HG03571 (cell line): Measurements from ENCODE around the gene CTSE.
A peak's percentile ranks its signal among the peaks of the same experiment; 100 is the strongest.

Experiments
- ATAC-seq: cut with Tn5 transposase; IDR thresholded peaks from one replicate; pipeline ENCODE4 v1.9.1; 2021; ENCODE audit not compliant: unreplicated experiment

CTSE gene

DNA sequence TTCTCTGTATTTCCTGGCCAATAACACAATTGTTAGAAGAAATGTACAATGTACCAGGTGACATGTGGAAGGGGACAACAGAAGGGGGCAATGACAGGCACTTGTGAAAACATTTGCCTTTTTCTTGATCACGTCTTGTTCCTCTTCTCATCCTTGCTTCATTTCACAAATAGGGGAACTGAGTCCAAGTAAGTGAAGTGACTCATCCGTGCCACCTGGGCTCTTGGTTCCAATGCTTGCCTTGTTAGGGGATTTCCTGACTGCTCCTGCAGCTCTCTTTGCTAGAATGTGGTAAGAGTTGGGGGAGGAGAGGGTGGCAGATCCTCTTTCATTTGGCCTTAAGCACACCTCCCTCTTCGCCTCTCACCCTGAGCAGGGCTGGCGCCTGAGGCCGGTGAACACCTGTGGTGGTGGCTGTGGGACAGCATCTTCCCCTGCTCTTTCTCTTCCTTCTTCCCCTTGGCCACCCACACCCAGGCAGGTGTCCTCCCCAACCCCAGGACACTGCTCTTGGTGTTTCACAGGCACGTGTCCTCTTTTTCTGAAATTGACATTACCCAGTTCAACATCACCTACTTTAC, 27.1 kb upstream of the CTSE start:
- peak; percentile 80 for ATAC-seq

GRCh38 chr1:206049919-206050600, 26.4 kb upstream of the CTSE start:
- ATAC-seq, result no peak

DNA sequence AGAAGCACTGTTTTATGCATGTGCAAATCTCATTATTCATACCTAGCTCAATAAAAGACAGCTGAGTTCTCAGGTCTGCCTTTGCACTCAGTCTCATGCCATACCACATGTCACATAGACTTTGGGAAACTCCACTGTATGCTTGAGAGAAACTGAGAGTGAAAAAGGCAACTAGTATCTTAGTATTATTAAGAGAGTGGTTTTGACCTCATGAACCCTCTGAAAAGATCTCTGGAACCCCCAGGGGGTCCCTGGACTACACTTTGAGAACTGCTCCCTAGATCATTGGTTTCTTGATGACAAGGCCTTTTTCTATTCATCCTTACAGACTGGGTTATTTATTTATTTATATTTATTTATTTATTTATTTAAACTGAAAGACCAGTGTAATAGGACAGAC, 25.6 kb upstream of the CTSE start:
- peak; percentile 36 for ATAC-seq

DNA sequence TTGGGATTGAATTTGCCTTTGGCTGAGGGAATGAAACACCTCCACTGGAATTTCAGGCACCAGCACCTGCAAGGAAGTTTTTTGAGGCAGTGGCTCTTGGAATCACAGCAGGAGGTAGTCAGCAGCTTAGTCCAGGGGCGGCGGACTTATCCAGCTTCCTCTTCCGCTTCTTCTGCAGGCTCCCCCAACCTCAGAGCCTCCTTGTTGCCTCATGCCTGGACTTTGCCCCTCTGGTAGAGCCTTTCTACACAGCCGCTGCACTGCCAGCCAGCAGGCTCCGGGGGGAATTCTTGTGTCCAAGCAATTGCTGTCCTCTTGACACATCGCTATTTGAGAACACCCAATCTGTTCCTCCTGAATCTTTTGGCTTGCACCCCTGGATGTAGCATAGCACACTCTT, 24.9 kb upstream of the CTSE start:
- no peak for ATAC-seq

DNA sequence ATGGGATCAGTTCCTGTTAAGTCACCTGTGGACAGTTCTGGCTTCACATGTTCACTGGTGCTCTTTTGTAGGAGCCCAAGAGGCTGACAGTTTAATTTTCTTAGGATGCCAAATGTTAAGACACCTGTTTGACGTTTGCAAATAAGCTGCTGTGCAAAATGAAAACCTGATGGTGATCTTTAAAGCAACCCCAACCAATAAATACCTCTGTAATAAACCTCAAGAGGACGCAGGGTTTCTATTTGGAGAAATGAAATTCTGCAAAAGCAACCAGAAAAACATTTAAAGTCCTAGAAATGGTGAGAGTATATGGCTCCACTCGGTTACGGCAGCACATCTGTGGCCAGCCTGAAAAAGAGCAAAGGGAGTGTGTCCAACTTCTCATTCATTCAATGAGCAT, 23.6 kb upstream of the CTSE start:
- no peak for ATAC-seq

DNA sequence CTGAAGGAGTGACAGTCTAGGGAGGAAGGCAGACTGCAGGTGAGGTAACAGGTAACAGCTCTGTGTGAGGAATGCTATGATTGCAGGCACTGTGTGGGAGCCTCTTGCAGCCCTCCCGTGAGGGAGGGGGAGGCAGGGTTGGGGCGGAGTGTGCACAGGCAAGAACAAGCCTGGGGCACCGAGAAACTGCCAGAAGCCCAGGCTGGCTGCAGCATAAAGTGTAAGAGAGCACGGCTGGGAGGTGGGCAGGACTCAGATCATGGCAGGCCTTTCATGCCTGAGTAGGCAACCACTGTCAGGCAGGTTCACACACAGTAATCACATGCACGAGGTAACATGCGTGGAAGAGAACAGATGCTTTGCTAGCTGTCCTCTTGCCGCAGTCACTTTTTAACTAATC, 17.9 kb upstream of the CTSE start:
- ATAC-seq, result no peak

GRCh38 chr1:206040328-206040727, 16.6 kb upstream of the CTSE start:
- ATAC-seq, result no peak

DNA sequence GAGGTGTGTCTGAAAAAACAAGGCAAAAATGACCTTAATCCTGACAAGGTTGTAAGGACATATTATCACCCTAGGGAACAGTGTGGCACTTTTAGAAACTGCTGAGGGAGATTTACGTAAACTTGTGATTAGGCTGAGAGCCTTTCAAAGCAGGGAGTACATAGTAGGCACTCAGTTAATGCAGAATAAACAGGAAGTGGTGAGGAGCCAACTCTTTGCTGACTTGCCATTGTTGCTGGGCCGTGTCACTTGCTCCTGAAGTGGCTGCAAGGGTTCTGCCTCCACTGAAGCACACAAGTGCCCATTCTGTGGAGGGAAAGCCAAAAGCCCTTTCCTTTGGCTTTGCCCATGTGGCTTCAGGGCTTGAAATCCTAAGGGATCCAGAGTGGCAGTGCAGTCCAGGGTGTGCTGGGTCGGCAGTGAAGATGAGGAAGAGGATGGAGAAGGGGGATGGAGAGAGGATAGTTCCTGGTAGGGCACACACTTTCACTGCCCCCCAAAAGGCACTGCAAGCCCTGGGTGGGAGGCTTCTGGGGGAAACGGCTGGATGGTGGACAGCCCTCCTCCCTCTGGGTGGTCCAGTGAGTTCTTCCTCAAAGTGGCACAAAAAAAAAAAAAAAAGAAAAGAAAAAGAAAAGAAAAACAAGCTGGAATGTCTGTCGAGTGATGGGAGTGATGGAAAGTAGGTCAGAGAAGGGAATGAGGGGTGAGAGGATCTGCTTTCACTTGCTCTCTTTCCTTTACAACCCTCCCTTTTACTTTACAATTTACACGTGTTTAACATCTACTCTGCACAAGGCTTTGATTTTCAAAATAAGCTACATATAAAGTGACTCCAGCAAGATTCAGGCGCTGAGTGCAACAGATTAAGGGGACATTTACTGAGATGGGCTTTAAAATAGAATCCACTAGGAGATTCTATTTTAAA, 15.6 kb upstream of the CTSE start:
- ATAC-seq, result no peak

DNA sequence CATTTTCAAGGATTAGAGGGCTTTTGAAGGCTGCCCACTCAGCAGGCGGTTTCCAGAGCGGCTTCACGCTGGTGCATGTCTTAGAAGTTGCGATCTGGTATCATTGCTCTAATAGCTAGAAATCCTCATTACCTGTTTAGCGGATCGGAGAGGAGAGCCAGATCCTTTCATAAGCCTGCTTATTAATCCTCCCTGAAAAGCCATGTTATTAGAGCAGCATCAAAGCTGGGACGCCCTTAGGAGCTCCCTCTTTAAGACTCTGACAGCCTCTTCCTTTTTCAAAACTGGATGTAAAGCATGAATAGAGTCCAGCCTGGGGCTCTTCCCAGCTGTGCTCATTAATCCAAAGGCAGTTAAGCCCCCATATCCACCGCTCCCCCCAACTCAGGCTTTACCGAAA, 13.9 kb upstream of the CTSE start:
- no peak for ATAC-seq

DNA sequence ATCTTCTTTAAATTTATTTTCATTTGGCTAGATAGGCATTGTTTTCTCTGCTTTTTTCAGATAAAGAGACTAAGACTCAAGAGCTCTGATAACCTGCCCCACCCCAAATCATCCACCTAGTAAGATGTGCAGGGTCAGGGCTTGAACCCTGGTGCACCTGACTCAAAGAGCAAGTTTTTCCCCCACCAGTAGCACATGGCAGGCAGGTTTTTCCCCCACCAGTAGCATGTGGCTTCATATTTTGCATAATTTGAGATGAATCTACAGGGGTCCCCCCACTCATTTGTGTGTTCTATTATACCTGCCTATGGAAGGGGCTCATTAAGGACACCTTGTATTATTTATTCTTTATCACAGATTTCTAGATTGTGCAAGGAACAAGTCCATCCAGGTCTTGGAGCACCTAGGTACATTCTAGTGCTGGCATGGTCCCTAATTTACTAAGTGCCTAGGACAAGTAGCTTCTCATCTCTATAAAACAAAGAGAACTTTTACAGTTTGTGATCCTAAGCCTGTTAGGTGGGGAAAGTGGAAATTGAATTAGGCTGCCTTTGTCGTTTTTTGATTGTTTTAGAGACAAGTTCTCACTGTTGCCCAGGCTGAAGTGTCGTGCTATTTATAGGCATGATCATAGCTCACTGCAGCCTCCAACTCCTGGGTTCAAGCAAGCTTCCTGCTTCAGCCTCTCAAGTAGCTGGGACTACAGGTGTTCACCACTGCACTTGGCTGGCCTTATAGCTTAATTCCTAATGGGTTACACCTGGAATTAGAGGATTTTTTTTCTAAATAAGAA, 13.2 kb upstream of the CTSE start:
- no peak for ATAC-seq

DNA sequence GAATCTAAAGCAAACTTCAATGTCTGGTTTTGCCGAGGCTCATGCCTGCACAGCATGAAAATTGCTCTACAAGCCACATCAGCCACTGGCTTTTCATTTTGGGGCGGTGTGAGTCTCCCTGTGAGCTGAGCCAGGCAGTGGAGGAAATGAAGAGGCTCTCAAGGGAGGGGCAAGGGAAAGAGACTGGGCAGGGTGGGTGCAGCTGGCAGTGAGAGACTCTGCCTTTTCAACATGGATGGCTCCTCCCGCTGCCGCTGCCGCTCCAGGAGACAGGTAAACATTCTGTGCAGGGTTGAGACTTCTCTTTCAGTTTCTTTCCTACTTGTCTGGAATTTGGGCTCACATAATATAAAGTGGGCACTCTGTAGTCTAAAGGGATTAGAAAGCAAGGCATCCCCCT, 11.3 kb upstream of the CTSE start:
- ATAC-seq, result no peak

DNA sequence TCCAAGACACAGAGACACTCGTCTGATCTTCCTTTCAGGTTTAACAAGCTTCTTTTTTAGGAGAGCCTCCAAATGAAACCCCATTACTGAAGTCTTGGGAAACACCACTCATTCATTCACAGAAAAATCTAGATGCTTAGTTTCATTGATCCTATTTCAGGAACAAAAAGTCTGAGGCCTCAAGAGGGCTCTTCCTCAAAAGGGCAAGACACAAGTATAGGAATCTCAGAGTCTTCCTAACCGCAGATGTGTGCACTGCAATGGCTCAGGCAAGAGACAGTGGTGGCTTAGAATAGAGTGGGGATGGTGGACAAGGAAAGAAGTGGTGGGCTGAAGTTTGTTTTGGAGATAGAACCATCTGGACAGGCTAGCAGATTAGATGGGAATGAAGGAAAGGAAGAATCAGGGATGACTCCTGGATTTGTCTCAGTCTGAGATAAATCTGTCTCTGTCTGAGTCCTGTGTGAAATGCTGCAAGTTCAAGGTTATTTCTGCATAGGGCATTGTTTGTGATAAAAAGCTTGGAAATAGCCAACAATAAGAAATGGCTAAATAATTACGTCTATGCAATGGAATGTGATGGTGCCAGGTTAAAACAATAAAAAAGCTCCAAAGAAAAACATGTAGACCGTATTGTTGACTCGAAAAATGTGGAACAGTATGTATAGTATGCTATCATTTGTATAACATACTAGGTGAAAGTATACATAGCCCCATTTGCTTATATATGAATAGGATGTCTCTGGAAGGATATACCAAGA, 8.9 kb upstream of the CTSE start:
- ATAC-seq, result no peak

DNA sequence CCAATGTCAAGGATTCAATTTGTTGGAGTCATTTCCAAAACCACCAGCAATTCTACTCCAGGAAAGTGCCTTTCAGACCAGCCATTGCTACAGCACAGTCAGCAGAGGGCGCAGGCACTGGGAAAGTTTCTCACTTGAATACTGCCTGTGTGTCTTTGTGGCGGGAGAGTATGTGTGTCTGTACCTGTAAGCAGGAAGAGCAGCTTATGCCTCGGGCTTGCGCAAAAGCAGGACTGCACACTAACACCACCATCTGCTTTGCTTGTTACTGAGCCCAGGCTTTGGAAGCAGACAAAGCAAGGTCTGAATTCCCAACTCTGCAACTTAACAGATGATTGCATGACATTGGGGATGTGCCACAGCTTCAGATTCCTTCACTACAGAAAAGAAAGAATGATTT, 7.0 kb upstream of the CTSE start:
- ATAC-seq, result peak; percentile 79

DNA sequence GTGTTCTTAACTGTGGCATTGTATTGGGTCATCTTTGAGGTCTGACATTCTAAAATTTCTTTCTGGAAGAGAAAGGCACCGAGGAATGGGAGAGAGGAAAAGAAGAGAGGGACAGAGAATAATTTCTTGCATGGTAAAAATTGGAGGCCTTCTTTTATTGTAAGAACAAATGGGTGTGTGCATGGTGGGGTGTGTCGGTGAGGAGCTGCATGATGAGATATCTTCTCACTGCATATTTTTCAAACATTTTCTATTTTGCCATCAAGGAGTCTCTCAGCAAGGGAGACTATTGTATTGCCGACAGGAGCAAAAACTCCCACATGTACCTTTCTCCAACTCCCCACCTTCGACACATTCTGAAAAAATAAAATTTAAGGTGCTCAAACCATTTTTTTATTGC, 6.5 kb upstream of the CTSE start:
- ATAC-seq, result no peak

GRCh38 chr1:206029484-206029883, 5.8 kb upstream of the CTSE start:
- no peak for ATAC-seq

DNA sequence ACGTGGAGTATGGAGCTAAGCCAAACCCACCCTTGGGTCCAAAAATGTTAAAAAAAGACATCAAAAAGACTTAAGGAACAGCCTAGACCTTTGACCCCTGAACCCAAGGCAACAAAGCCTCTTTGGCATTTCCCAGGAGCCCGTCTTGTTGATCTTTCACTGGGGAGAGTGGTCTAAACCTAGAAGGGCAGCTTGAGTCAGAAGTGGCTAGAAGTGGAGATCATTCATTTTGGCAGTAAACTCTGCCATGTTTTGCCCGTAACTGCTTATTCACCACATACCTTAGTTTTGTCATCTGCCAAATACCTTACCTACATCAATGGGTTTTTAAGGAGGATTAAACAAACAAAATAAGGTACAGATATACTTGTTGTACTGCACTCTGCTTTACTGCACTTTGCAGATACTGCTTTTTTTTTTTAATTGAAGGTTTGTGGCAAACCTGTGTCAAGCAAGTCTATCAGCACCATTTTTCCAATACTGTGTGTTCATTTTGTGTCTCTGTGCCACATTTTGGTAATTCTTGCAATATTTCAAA, 1.7 kb upstream of the CTSE start:
- ATAC-seq, result no peak

DNA sequence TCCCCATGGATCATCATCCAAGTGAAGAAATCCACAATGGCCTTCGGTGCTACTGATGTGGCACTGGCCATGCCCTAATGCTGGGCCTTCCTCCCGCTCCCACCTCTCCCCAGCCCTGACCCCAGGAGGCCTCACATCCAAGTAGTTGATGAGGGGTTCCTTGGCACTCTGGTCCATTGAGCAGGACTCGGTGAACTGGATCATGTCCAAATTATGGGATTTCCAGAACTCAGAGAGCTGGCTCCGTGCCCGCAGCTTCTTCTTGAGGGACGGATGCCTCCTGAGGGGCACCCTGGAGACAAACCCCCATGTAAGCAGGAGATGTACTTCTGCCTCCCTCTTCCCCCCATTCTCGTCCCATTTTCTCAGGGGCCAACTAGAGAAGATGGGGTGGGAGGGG, 929 bp downstream of the CTSE start:
- no peak for ATAC-seq

DNA sequence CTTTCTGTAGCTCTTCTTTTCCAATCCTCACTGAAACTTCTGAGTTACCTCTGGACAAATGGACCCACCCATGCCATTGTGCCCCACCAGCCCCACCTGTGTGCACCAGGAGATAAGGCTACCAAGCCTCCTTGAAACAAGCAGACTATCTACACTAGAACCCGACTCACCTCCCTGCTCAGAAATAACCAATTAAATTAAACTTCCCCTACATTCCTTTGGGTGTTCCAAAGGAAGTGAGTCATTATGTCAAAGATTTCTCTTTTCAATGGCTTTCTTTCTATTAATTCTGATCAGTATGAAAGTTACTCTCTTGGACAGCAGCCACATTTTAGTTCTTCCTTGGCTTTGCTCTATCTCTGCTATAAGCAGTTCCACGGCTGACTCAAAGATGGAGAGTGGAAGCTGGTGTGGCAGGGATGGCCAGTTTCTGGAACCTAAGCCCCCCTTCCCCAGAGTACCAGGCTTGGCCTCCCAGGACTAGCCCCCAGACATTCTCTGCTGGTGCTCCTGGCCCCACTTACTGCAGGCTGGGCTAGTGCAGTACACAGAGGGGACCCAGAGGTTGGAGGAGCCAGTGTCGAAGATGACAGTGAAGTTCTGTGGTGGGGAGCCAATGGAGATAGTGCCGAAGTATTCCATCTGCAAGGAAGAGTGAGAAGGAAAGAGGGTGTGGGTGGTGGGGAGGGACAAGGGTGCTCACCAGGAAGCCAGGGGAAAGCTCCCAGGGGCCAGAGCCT, 1.9 kb downstream of the CTSE start:
- no peak for ATAC-seq

DNA sequence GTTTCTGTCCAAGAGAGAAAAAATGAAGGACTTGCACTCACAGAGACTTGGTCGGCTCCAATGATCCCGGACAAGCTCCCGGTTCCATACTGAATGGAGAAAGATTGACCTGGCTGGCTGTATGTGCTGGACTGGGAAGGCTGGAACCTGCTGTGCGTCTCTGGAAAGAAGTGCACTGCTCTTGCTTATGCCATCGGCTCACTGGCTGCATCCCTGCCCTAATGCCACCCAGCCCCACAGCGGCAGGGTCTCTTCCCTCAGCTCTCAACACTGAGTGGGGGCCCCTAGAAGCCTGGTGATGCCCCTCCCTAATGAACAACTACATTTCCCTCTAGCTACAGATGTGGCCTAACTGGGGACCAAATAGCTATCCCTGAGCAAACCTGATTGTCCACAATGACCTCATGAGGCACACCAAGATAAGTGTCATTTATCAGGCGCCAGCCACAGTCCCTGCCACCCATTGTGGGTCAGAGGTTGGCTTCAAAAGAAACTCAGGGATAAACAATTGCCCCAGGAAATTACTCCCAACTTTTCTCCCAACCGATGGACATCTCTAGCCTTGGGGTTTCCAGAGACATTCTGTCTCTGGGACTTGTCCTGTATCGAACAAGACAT, 2.6 kb downstream of the CTSE start:
- no peak for ATAC-seq
